GM18519 (cell line): ENCODE measurements around the gene PRR7.
"Not testable (repeated sequence)": the region's sequence is repeated elsewhere in the genome, so short reads cannot be mapped to it uniquely, and the experiment has no call there.

ENCODE experiments used
- ATAC-seq: cut with Tn5 transposase; IDR thresholded peaks from one replicate; pipeline ENCODE4 v1.9.1; 2021; ENCODE audit warnings: mild to moderate bottlenecking, moderate library complexity; ENCODE audit not compliant: unreplicated experiment, low FRiP score

PRR7 gene

DNA sequence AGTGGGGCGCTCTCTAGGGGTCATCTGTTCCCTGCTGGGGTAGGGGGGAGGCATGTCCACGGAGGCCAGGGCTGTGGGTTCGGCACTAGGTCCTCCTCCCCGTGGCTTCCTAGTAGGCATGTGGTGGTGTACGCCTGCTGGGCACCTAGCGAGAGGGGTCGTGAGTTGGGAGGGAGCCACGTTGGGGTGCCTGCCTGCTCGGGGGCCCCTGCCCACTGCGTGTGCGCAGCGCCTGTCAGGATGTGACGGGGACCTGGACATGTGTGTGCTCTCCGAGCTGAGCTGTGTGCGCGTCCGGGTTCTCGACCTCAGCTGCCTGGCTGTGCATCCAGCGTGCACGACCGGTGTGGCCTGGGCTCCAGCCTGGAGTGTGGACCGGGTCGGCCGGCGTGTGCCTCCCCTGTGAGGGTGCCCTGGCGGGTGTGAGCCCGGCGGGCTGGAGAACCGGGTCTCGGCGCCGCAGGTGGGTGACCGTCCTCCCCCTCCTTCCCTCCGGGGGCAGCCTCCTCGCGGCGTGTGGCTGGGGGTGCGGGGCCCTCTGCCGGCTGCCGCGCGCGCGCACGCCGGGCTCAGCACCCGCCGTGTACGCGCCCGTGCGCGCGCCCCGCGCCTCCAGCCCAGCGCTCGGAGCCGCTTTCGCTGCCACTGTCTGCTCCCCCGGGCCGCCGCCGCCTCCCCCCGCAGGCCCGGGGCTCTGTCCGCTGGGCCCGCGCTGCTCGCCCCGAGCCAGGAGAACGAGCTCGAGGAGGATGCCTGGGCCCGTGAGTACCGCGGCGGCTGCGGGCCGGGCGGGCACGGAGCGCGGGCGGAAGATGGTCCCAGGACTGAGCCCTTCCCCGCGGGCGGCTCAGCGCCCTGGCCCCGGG, at the start of gene PRR7:
Gene PRR7 (plus strand): TSS at position 615 of the 866 bp plus-strand sequence. CDS start 8,254 bp downstream, outside the sequence.
- ATAC-seq: peak; percentile 33

- ATAC-seq: no peak
Measured at GRCh38 chr5:177397875-177398390, 48.7 kb upstream of the PRR7 start.

GRCh38 chr5:177399997-177400868, 46.4 kb upstream of the PRR7 start, which contains the start of gene PFN3:
TSS of gene PFN3 (minus strand) at chr5:177400661. CDS start at chr5:177400576, 85 bp downstream.
- ATAC-seq: no peak

DNA sequence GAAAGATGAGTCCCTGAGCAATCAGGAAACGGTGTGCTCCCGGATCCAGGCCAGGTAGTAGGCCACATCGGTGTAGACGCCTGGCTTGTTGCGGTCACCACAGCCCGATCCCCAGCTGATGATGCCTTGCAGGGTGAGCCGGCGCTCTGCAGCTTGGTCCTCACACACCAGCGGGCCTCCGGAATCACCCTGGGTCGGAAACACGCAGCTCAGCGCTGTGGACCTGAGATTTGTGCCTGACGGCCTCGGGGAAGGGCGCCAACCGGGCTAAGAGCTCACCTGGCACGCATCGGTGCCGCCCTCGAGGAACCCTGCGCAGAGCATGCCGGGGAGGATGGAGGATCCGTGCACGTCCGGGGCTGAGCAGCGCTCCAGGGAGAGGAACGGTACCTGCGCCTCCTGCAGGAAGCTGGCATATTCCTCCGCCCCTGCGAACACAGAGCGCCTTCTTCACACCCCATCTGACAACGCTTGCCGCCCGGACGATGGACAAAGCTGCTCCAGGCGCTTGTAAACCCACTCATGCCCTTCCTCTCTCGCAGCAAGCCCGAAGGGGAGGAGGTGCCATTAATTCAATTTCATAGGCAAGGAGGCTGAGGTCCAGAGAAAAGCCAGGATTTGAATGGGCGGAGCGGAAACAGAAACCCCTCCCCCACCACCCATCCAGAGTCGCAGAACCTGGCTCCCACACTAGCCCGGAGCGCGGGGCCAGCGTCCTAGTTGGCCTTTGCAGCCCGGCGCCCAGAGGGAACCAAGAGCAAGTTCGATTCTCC, 44.2 kb upstream of the PRR7 start:
- no peak for ATAC-seq

DNA sequence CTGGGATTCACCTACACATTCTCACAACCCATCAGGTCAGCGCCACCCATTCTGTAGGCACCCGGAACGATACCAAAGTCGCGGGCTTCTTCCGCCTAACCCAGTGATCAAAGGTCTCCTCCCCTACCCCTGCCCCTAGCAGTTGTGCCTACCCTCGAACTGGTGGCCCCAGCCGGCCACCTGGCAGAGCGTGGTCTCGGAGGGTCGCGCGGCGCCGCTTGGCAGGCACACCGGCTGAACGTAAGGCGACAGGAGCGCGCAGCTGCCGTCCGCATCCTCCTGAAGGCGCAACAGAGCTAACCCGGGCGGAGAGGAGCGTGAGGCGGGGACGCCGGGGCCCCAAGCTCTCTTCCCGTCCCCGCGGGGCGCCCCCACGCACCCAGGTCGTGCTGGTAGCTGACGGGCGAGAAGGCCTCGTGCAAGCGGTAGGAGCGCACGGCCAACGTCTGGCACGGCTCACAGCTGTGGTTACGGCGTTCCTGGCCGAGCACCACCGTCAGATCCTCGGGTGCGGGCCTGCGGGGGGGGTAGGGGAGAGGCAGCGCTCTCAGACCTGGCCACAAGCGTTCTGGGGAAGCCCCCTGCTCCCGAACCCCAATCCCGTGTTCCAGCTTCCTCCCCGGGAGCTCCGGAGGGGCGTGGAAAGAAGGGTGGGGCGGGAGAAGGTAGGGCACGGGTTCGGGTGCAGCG, 43.4 kb upstream of the PRR7 start:
- peak; percentile 5 for ATAC-seq

DNA sequence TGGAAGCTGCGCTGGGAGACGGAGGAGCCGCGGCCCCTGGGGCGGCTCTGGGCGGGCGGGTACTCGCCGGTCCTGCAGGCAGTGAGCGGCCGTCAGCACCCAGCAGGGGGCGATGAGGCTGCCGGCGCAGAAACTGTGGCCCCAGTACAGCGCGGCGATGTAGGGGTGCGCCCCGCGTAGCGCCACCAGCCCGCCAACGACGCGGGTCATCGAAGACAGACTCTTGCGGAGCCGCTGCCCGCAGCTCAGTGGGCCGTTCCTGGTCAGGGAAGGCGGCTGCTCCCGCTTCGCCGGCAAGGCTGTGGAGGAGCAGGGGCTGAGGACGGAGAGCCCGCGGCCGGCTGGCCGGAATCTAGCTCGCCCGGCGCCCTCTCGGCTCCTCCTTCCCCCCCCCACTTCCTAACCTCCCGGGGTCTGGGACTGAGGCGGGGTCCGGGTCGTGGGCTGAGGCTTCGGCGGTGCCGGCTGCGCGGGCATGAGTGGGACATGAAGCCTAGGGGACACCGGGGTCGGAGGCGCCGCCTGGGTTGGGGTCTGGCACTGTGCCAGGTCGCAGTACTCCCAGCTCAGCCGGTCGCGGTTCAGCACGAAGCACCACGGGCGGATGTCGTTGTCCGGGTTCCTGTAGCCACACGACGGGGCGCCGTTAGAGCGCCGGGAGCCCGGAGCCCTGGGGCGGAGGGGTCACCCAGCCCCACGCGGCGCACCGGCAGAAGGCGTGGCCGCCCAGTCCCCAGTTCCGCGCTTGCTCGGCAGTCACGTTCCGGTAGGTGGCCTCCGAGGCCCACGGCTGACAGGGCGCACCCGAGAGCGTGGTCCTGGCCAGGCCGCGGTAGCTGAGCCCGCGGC, 42.6 kb upstream of the PRR7 start:
- peak; percentile 45 for ATAC-seq

- ATAC-seq: no peak
Measured at GRCh38 chr5:177404641-177405179, 41.9 kb upstream of the PRR7 start.

DNA sequence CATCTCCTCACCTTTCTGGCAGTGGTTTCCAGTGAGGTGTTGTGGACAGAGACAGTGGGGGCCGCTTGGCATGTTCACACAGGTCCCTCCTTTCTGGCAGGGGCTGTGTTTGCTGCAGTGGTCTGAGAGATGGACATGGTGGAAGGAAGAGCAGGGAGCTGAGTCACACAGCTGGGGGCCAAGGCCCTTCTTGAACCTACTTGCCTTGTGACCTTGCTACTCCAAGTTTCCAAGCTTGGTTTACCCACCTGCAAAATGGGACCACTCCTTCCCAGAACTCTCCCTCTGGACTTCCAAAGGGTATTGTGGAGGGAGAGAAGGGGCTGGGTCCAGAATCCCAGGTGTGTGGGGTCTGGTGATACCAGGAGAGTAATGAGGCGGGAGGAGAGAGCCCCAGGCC, 41.3 kb upstream of the PRR7 start:
- ATAC-seq: no peak

GRCh38 chr5:177405805-177406204, 40.8 kb upstream of the PRR7 start:
- ATAC-seq: no peak

GRCh38 chr5:177409043-177409801, 37.4 kb upstream of the PRR7 start, which contains the start of gene F12:
TSS of gene F12 (minus strand) at chr5:177409564. CDS start at chr5:177409527, 37 bp downstream.
- ATAC-seq: no peak

DNA sequence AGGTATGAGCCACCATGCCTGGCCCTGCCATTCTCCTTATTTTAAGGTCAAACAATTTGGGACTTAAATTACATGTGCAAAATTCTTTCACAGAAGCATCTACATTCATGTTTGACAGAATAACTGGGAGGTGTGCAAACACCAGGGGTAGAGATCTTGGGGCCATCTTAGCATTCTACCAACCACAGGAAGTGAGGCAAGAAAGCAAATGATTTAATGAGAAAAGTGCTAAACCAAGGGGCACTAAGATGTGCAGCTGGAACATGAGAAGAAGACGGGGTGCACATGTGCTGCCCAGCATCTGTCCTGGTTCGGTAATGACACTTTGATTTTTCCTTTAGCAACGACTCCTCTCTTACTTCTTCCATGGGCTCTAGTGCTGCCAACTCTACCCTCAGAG, 36.0 kb upstream of the PRR7 start:
- ATAC-seq: no peak

GRCh38 chr5:177412603-177413233, 33.9 kb upstream of the PRR7 start:
- no peak for ATAC-seq

DNA sequence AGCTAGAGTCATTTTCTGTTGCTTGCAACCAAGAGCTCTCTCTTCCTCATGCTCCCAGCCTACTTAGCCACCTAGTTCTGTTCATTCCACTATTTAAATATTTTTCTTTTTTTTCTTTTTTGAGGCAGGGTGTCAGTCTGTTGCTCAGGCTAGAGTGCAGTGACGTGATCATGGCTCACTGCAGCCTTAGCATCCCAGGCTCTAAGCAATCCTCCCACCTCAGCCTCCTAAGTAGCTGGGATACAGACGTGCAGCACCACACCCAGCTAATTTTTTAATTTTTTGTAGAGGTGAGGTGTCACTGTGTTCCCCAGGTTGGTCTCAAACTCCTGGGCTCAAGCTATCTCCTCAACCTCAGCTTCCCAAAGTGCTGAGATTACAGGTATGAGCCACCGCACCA, 32.1 kb upstream of the PRR7 start:
- no peak for ATAC-seq

DNA sequence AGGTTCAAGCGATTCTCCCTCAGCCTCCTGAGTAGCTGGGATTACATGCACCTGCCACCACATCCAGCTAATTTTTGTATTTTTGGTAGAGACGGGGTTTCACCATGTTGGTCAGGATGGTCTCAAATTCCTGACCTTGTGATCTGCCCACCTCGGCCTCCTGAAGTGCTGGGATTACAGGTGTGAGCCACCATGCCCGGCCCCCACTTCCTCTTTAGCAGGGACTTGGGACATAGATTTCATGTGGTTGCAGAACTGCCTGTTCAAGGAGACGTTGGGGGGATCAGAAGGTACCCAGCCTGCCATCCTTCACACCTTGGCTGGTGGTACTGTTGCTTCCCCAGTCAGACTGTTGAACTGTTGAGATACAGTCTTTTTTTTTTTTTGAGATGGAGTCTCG, 29.5 kb upstream of the PRR7 start:
- ATAC-seq: not testable (repeated sequence)

DNA sequence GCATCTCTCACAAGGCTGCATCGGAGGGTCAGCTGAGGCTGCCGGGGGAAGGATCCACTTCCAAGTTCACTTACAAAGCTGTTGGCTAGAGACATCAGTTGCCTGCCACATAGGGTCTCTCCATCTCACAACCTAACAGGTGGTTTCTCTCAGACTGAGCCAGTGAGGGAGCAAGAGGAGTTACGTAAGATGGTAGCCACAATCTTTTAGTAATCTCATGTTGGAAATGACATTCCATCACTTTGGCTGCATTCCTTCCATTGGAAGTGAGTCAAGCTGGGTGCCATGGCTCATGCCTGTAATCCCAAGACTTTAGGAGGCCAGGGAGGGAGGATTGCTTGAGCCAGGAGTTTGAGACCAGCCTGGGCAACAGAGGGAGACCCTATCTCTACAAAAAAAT, 27.6 kb upstream of the PRR7 start:
- ATAC-seq: no peak

GRCh38 chr5:177420472-177420871, 26.1 kb upstream of the PRR7 start:
- ATAC-seq: not testable (repeated sequence)

DNA sequence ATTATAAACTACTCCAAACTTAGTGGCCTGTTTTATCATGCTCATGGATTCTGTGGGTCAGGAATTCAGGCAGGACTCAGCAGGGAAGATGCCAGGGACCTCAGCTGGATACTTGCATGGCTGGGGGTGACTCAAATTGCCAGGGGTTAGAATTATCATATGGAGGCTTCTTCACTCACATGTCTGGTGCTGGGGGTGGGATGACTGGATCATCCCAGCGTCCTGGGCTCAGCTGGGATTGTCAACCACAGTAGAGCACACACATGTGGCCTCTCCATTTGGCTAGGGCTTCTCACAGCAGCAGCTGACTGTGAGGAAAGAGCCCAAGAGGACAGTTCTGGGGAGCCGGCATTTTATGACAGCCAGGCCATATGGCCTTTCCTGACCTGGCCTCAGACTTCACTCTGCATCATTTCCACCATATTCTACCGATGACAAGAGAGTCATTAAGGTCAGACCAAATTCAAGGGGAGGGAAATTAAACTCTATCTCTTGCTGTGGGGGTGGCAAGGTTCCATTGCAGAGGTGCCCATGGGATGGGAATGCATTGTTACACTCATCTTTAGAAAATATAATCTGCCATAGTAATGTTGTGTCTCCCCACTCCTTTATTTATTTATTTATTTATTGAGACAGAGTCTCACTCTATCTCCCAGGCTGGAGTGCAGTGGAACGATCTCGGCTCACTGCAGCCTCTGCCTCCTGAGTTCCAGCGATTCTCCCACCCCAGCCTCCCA, 25.4 kb upstream of the PRR7 start:
- ATAC-seq: no peak
